WTC11 (cell line): ENCODE data around the gene TUBA1B.

Experiments
- ELF4 ChIP-seq: sonication (generic); formaldehyde crosslinking; IDR thresholded peaks from 2 replicates; pipeline ENCODE4 v1.8.1; 2022; ENCODE audit warnings: low read depth, mild to moderate bottlenecking, moderate library complexity, missing genetic modification reagents
- JUN ChIP-seq: sonication (generic); formaldehyde crosslinking; IDR thresholded peaks from 2 replicates; pipeline ENCODE4 v1.8.0; 2023; ENCODE audit warnings: mild to moderate bottlenecking, missing genetic modification reagents
- RELA ChIP-seq: sonication (generic); formaldehyde crosslinking; IDR thresholded peaks from 2 replicates; pipeline ENCODE4 v1.8.1; 2022; ENCODE audit warnings: missing genetic modification reagents, mild to moderate bottlenecking, borderline replicate concordance
- ZNF138 ChIP-seq: sonication (generic); formaldehyde crosslinking; conservative IDR thresholded peaks from 2 replicates; pipeline ENCODE4 v1.8.1; 2022; ENCODE audit warnings: mild to moderate bottlenecking, moderate library complexity, missing genetic modification reagents
- TF ChIP-seq, protein P1 (sequence below): fragments of 200-600 bp; IDR thresholded peaks from 2 replicates; pipeline ENCODE4 v1.8.0; 2022; ENCODE audit warnings: antibody characterized with exemption

DNA sequence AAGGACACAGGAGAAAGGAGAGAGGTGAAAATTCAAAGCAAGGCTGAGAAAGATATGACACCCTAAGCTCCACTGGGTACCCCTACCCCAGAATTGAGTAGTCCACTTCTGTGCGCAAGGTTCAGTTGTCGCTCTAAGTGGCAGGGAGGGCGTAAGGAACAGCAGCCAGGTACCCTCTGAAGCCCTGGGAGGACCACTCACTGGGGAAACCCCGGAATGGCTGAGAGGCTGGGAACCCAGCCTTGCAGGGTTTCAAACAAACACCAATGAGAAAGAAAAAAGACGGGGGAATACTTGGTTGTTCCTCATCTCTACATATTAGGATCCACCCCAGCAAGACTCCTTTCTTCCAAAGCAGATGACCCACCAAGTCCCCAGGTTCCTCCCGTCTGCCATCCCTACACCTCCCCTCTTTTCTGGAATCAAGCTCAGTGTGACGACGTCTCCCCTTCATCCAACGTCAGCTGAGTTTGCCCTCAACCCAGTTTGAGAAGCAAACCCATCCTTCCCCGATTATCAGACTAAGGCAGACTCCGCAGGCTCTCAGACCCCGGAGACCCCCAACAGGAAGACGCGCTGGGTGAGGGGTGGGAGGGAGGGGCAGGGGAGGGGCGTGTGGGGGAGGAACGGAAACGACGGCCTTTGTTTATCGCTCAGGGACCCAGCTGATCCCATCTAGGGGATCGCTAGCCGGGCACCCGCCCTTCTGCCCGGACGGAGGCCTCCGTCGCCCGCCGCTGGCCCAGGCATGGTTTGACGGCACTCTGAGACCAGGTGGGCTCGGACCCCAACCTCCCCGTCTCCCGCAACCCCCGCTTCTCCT, 21.3 kb downstream of the TUBA1B start:
- TF ChIP-seq, protein P1, sequence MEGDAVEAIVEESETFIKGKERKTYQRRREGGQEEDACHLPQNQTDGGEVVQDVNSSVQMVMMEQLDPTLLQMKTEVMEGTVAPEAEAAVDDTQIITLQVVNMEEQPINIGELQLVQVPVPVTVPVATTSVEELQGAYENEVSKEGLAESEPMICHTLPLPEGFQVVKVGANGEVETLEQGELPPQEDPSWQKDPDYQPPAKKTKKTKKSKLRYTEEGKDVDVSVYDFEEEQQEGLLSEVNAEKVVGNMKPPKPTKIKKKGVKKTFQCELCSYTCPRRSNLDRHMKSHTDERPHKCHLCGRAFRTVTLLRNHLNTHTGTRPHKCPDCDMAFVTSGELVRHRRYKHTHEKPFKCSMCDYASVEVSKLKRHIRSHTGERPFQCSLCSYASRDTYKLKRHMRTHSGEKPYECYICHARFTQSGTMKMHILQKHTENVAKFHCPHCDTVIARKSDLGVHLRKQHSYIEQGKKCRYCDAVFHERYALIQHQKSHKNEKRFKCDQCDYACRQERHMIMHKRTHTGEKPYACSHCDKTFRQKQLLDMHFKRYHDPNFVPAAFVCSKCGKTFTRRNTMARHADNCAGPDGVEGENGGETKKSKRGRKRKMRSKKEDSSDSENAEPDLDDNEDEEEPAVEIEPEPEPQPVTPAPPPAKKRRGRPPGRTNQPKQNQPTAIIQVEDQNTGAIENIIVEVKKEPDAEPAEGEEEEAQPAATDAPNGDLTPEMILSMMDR, result no peak
- no peak for TF ChIP-seq RELA (CRISPR knock-in tag)
- no peak for TF ChIP-seq ELF4 (CRISPR knock-in tag)
- TF ChIP-seq JUN (CRISPR knock-in tag), result no peak
- TF ChIP-seq ZNF138 (CRISPR knock-in tag), result no peak
